T-cell (primary cell): ENCODE data around the gene SLC25A24. TPM values are rescaled to one million over a fixed set of nuclear protein-coding genes. Genes with fewer than 3 reads are reported as not detected.

ENCODE experiments used
- ATAC-seq, 4 experiments: fragments of 200-7000 bp in 3 of 4; fragments of 150-1000 bp in 1 of 4; cut with Tn5 transposase; replicated peaks in 1 of 4; 1 replicate in 3 of 4; 2 replicates in 1 of 4; pipeline ENCODE4 v1.10.0; 2021; ENCODE audit warnings: moderate library complexity in 3 of 4, mild to moderate bottlenecking in 2 of 4, moderate number of reproducible peaks in 1 of 4
- CTCF ChIA-PET, 2 donors: fragments of 300-600 bp; sonication (Branson Sonifier 250); formaldehyde crosslinking; loops; one replicate each; lab custom pipeline; 2022; ENCODE audit warnings: antibody characterized with exemption in 2 of 2; lab: Charles Lee
- POLR2A ChIA-PET, 2 donors: fragments of 300-600 bp; sonication (Branson Sonifier 250); formaldehyde crosslinking; loops; one replicate each; lab custom pipeline; 2022; ENCODE audit warnings: antibody characterized with exemption in 2 of 2; lab: Charles Lee
- DNase-seq, 35 experiments: peaks; one replicate each; pipeline versions ENCODE4 v3.0.0 to v3.0.0-alpha.2; 2013 to 2023
- H3K27ac ChIP-seq: one replicate; pipeline ENCODE4 v1.5.1; 2013; ENCODE audit warnings: low read length
- H3K27me3 ChIP-seq, 2 experiments: replicated peaks in 1 of 2; 1 replicate in 1 of 2; 2 replicates in 1 of 2; pipeline versions ENCODE4 v1.6.1 to v1.7.0; 2013; ENCODE audit warnings: low read length in 1 of 2, mixed read lengths in 1 of 2; ENCODE audit not compliant: control insufficient read depth in 2 of 2, insufficient read depth in 2 of 2; ENCODE audit errors: extremely low read depth in 1 of 2
- H3K36me3 ChIP-seq, 2 donors: 1 replicate in 1 of 2; 2 replicates in 1 of 2; pipeline versions ENCODE4 v1.6.1 to v1.7.0; 2013; ENCODE audit warnings: low read length in 1 of 2; ENCODE audit not compliant: control insufficient read depth in 2 of 2, insufficient read depth in 1 of 2; ENCODE audit errors: extremely low read depth in 1 of 2
- H3K4me1 ChIP-seq, 2 experiments: 1 replicate in 1 of 2; 2 replicates in 1 of 2; pipeline versions ENCODE4 v1.6.1 to v1.7.0; 2013; ENCODE audit warnings: low read length in 2 of 2, mixed read lengths in 1 of 2; ENCODE audit not compliant: insufficient read depth in 2 of 2, control insufficient read depth in 1 of 2; ENCODE audit errors: extremely low read depth in 1 of 2
- H3K4me3 ChIP-seq, 2 donors: 1 replicate in 1 of 2; 2 replicates in 1 of 2; pipeline versions ENCODE4 v1.5.1 to v1.7.0; 2013; ENCODE audit warnings: mild to moderate bottlenecking in 2 of 2, low read length in 1 of 2, moderate library complexity in 1 of 2; ENCODE audit not compliant: control insufficient read depth in 1 of 2; ENCODE audit errors: extremely low read depth in 1 of 2
- H3K9me3 ChIP-seq: 2 replicates; pipeline ENCODE4 v1.7.0; 2013
- H3K27ac Mint-ChIP-seq, 2 donors: one replicate each; pipeline ENCODE4 v1.8.0; 2020 to 2021; ENCODE audit warnings: mild to moderate bottlenecking in 2 of 2, mixed read lengths in 2 of 2
- H3K27me3 Mint-ChIP-seq, 2 donors: one replicate each; pipeline ENCODE4 v1.8.0; 2021 to 2022; ENCODE audit warnings: mixed read lengths in 2 of 2
- H3K36me3 Mint-ChIP-seq: one replicate; pipeline ENCODE4 v1.8.0; 2021; ENCODE audit warnings: mixed read lengths
- H3K4me1 Mint-ChIP-seq, 3 donors: one replicate each; pipeline ENCODE4 v1.8.0; 2020 to 2022; ENCODE audit warnings: mixed read lengths in 3 of 3, mild to moderate bottlenecking in 1 of 3
- H3K4me3 Mint-ChIP-seq, 3 donors: one replicate each; pipeline ENCODE4 v1.8.0; 2020 to 2022; ENCODE audit warnings: mild to moderate bottlenecking in 3 of 3, mixed read lengths in 3 of 3, moderate library complexity in 3 of 3
- H3K9me3 Mint-ChIP-seq, 3 donors: one replicate each; pipeline ENCODE4 v1.8.0; 2020 to 2022; ENCODE audit warnings: mixed read lengths in 3 of 3
- WGBS: methylation state at CpG from one replicate; pipeline ENCODE4 v1.1.5; 2013; ENCODE audit warnings: missing lambda C conversion rate; ENCODE audit not compliant: insufficient coverage; 5-methylcytosine and 5-hydroxymethylcytosine counted together
- total RNA-seq, 35 experiments: library from RNA in 6 of 35; stranded (reverse) in 6 of 35; fragments of 120-200 nt in 1 of 35; gene quantifications; one replicate each; pipeline versions ENCODE4 v1.2.1 to v1.2.4 and lab custom pipeline; 2013 to 2026

Gene SLC25A24
- total RNA-seq, 5 donors from 2014 or later (not counting 1 experiment from before 2014, with no cell fraction given), result 8.9 to 19.3 (median 15.5) TPM

DNA sequence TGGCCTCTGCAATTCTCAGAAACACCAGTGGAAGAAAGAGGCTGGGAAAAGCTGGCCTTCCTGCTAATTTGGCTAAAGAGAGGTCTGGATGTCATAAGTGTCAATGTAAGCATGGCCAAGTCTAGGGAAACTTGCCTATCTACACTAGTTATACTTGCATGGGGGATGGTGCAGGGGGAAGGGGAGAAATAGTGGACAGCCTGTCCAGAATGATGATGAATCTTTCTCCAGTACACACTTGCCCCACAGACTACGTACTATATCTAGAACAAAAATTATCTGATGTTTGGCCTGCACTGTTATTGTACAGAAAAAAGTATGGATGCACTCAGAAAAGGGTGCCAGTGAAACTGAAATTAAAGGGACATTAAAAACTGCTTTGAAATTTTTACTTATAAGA is 114.5 kb downstream of the SLC25A24 start:
- H3K27ac ChIP-seq, result no peak overlapping the region
- WGBS, result no CpG with 5 or more reads among the region's 1 CpG
- Mint-ChIP-seq H3K9me3 (no peaks in the 10 kb centered on the region), H3K4me1 (peaks cover 30 to 44% (median 32%) of the 10 kb centered on the region in 3 donors), H3K27me3 (peaks cover 0 to 2% of the 10 kb centered on the region in 2 donors), H3K36me3 (no peaks in the 10 kb centered on the region), H3K4me3 (no peak overlapping the region), H3K27ac (no peak overlapping the region)
- DNase-seq (no peak), ATAC-seq (no peak)
- no peaks in the 10 kb centered on the region for H3K9me3 ChIP-seq
- no peak overlapping the region for H3K4me3 ChIP-seq
- POLR2A ChIA-PET, result no interaction called here
- H3K27me3 ChIP-seq, result no peaks in the 10 kb centered on the region
- peaks cover 24 to 34% of the 10 kb centered on the region in 2 experiments for H3K4me1 ChIP-seq
- H3K36me3 ChIP-seq, result no peaks in the 10 kb centered on the region
- CTCF ChIA-PET, result no interaction called here

GRCh38 chr1:108084866-108085477 is 115.2 kb downstream of the SLC25A24 start:
- 94% methylated on average over 6 of the region's 6 CpGs for WGBS
- Histone ChIP-seq H3K4me3 (no peak overlapping the region), H3K27me3 (no peaks in the 10 kb centered on the region), H3K4me1 (peaks cover 30 to 41% of the 10 kb centered on the region in 2 experiments), H3K36me3 (no peaks in the 10 kb centered on the region), H3K27ac (no peak overlapping the region), H3K9me3 (no peaks in the 10 kb centered on the region)
- POLR2A ChIA-PET, result no interaction called here
- CTCF ChIA-PET, result no interaction called here
- DNase-seq (no peak), ATAC-seq (no peak)
- no peaks in the 10 kb centered on the region for H3K36me3 Mint-ChIP-seq
- H3K4me1 Mint-ChIP-seq, result peaks cover 37 to 51% (median 37%) of the 10 kb centered on the region in 3 donors
- no peaks in the 10 kb centered on the region for H3K27me3 Mint-ChIP-seq
- no peaks in the 10 kb centered on the region for H3K9me3 Mint-ChIP-seq
- no peak overlapping the region for H3K4me3 Mint-ChIP-seq
- H3K27ac Mint-ChIP-seq, result no peak overlapping the region

Other genes with a start within 250 kb of the SLC25A24 start
- 10 to 100 TPM in 1 of 5 donors, 1 to 10 TPM in 4; 3.7 to 13.4 (median 4.6) TPM for gene VAV3, start 235.2 kb downstream of the SLC25A24 start, total RNA-seq
- gene NBPF4, start 43.7 kb upstream of the SLC25A24 start, total RNA-seq, result under 1 TPM in 1 of 5 donors, not detected in 4; 0.13 TPM
- gene NBPF6, start 250.0 kb upstream of the SLC25A24 start, total RNA-seq, result not detected